Tibial nerve (tissue), 4 donors: Measurements from ENCODE around the gene PRDM1.

ENCODE experiments used
- EP300 ChIP-seq, 2 donors: sonication (generic); formaldehyde crosslinking; IDR thresholded peaks; one replicate each; pipeline ENCODE4 v1.6.1; 2017; ENCODE audit warnings: antibody characterized with exemption in 2 of 2, mild to moderate bottlenecking in 1 of 2
- POLR2A ChIP-seq, 2 donors: fragments of 450-650 bp; IDR thresholded peaks; one replicate each; pipeline ENCODE4 v1.6.1; 2017; ENCODE audit warnings: antibody characterized with exemption in 2 of 2, mild to moderate bottlenecking in 2 of 2, moderate library complexity in 2 of 2
- TF ChIP-seq, protein P1 (sequence below), 5 experiments: fragments of 200-600 bp in 3 of 5; fragments of 450-650 bp in 2 of 5; sonication (generic) in 3 of 5; IDR thresholded peaks; one replicate each; pipeline ENCODE4 v1.5.1; 2016 to 2019; ENCODE audit warnings: antibody characterized with exemption in 5 of 5, mild to moderate bottlenecking in 3 of 5, moderate library complexity in 2 of 5

DNA sequence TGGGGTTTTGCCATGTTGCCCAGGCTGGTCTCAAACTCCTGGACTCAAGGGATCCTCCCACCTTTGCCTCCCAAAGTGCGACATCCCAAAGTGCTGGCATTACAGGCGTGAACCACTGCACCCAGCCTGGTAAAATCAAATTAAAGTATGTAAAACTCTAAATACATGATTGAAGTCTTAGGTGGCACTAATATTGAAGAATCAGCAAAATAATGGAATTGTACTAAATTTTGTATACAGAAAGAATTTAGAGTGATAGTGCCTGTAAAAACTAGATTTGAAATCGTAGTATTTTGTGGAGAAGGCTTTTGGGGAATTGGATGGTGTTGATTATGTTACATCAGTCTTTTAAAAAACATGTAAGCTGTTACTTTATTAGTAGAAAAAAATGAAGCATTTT, 10.0 kb upstream of the PRDM1 start:
- TF ChIP-seq POLR2A (IDR thresholded peaks at IDR 0.05) (no peak), EP300 (IDR thresholded peaks at IDR 0.05) (no peak)
- TF ChIP-seq, protein P1, sequence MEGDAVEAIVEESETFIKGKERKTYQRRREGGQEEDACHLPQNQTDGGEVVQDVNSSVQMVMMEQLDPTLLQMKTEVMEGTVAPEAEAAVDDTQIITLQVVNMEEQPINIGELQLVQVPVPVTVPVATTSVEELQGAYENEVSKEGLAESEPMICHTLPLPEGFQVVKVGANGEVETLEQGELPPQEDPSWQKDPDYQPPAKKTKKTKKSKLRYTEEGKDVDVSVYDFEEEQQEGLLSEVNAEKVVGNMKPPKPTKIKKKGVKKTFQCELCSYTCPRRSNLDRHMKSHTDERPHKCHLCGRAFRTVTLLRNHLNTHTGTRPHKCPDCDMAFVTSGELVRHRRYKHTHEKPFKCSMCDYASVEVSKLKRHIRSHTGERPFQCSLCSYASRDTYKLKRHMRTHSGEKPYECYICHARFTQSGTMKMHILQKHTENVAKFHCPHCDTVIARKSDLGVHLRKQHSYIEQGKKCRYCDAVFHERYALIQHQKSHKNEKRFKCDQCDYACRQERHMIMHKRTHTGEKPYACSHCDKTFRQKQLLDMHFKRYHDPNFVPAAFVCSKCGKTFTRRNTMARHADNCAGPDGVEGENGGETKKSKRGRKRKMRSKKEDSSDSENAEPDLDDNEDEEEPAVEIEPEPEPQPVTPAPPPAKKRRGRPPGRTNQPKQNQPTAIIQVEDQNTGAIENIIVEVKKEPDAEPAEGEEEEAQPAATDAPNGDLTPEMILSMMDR (IDR thresholded peaks at IDR 0.05): no peak
